ENCODE results near the gene FAM187B.

- TF ChIP-seq CTCF (IDR thresholded peaks at IDR 0.05 in 4 of 5, conservative IDR thresholded peaks at IDR 0.05 in 1 of 5) (no peak), POLR2A (IDR thresholded peaks at IDR 0.05) (no peak)
Measured at GRCh38 chr19:35205733-35206323, 22.7 kb downstream of the FAM187B start.
